ENCODE measurements around the gene C5. TPM values are rescaled to one million over a fixed set of nuclear protein-coding genes. Genes with fewer than 3 reads are reported as not detected.
"Not testable (repeated sequence)": the region's sequence is repeated elsewhere in the genome, so short reads cannot be mapped to it uniquely, and the experiment has no call there.

Gene C5
- total RNA-seq, 4 donors from 2014 or later: 3.2 to 13.2 (median 6.8) TPM

DNA sequence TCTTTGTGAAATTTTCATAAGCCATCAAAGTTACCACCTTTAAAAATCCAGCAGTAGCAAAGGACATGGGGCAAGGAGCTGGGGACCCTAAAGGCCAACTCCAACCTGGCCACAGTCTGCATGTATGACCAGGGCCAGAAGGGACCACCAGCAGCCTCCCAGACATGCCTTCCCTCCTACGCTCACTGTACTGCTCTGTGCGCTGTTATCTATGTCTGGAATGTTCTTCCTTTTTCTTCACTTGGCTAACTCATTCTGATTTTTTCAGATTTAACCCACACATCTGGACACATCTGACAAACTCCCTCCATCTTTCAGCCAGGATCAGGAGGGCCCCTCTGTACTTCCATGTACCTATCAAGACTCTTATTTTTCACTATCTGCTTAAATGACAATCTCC, 75.9 kb downstream of the C5 start:
- H3K4me3 ChIP-seq: no peak overlapping the region
- no peaks in the 10 kb centered on the region for H3K4me1 ChIP-seq
- no peaks in the 10 kb centered on the region for H3K9me3 ChIP-seq
- H3K36me3 ChIP-seq: no peaks in the 10 kb centered on the region
- TF ChIP-seq POLR2A (IDR thresholded peaks at IDR 0.05): no peak
- TF ChIP-seq CTCF (IDR thresholded peaks at IDR 0.05): no peak
- no peak for TF ChIP-seq EP300 (IDR thresholded peaks at IDR 0.05)
- no peak for TF ChIP-seq POLR2AphosphoS5 (IDR thresholded peaks at IDR 0.05)
- DNase-seq (ENCODE audit: low spot score in 2 of 2): no peak
- no peaks in the 10 kb centered on the region for H3K27me3 ChIP-seq
- 98% methylated on average over 2 of the region's 2 CpGs for WGBS
- no peak overlapping the region for H3K27ac ChIP-seq

DNA sequence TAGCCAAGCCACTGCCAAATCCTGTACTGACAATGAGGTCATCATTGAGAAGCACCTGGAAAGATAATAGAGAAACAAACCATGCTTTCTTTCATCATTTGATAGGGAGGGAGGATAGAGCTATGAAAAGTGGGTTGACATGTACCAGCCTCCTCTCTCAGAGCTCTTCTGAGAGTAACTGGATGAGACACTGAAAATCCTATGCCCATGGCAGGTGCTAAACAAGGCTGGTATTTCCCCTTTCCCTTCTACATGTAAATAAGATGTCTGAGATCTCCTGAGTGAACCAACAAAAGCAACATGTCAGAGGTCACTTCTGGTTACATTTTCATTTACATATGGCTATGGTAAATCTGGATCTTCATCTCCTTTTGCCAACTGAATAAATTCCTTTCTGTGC, 78.1 kb downstream of the C5 start:
- TF ChIP-seq POLR2A (IDR thresholded peaks at IDR 0.05): no peak
- no peak for TF ChIP-seq EP300 (IDR thresholded peaks at IDR 0.05)
- no peak for TF ChIP-seq CTCF (IDR thresholded peaks at IDR 0.05)
- TF ChIP-seq POLR2AphosphoS5 (IDR thresholded peaks at IDR 0.05): no peak
- no peaks in the 10 kb centered on the region for H3K36me3 ChIP-seq
- DNase-seq (ENCODE audit: low spot score in 2 of 2): no peak

GRCh38 chr9:120971471-120971870, 78.6 kb downstream of the C5 start:
- H3K27ac ChIP-seq; H3K27me3 ChIP-seq; DNase-seq (ENCODE audit: low spot score in 2 of 2); H3K9me3 ChIP-seq; H3K4me1 ChIP-seq; H3K4me3 ChIP-seq; H3K36me3 ChIP-seq: not testable (repeated sequence)
- 95% methylated on average over 9 of the region's 9 CpGs for WGBS

More for the DNA sequence above, 78.1 kb downstream of the C5 start:
- Histone ChIP-seq H3K9me3 (no peaks in the 10 kb centered on the region), H3K4me1 (no peaks in the 10 kb centered on the region), H3K27me3 (no peaks in the 10 kb centered on the region), H3K4me3 (no peak overlapping the region), H3K27ac (no peak overlapping the region)

DNA sequence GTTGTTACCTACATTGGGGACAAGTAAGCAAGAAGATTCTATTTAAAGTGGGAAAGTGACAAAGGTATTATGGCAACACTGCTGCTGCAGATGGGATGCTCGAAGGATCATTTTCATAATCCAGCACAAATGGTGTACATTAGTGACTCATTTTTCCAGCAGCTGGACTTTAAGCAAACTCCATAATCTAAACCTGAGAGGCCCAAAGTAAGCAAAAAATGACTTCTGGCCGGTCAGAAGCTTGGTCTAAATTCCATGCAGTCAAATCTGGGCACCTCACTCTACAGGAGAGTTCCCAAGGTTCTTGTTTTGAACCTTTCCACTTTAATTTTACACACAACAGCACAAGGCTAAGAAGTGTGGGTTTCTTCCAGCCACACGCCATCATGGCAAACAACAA, 79.8 kb downstream of the C5 start:
- Histone ChIP-seq H3K36me3 (no peaks in the 10 kb centered on the region), H3K9me3 (no peaks in the 10 kb centered on the region), H3K27ac (no peak overlapping the region), H3K27me3 (no peaks in the 10 kb centered on the region), H3K4me3 (no peak overlapping the region), H3K4me1 (peaks cover 8% of the 10 kb centered on the region)
- WGBS: 91% methylated on average over 3 of the region's 3 CpGs
- TF ChIP-seq EP300 (IDR thresholded peaks at IDR 0.05) (no peak), POLR2AphosphoS5 (IDR thresholded peaks at IDR 0.05) (no peak), POLR2A (IDR thresholded peaks at IDR 0.05) (no peak)
- DNase-seq (ENCODE audit: low spot score in 2 of 2): no peak

- no peaks in the 10 kb centered on the region for H3K9me3 ChIP-seq
- 69% methylated on average over 3 of the region's 3 CpGs for WGBS
- TF ChIP-seq CTCF (IDR thresholded peaks at IDR 0.05): no peak
- TF ChIP-seq POLR2AphosphoS5 (IDR thresholded peaks at IDR 0.05): no peak
- no peak for TF ChIP-seq EP300 (IDR thresholded peaks at IDR 0.05)
- no peak for TF ChIP-seq POLR2A (IDR thresholded peaks at IDR 0.05)
- H3K4me3 ChIP-seq: no peak overlapping the region
- H3K4me1 ChIP-seq: peaks cover 8% of the 10 kb centered on the region
- H3K27me3 ChIP-seq: no peaks in the 10 kb centered on the region
- peak overlapping the region; percentile 74 for H3K27ac ChIP-seq
- no peak for DNase-seq (ENCODE audit: low spot score in 2 of 2)
- peaks cover 9% of the 10 kb centered on the region for H3K36me3 ChIP-seq
Observed at GRCh38 chr9:120966013-120966369, 84.1 kb downstream of the C5 start.

DNA sequence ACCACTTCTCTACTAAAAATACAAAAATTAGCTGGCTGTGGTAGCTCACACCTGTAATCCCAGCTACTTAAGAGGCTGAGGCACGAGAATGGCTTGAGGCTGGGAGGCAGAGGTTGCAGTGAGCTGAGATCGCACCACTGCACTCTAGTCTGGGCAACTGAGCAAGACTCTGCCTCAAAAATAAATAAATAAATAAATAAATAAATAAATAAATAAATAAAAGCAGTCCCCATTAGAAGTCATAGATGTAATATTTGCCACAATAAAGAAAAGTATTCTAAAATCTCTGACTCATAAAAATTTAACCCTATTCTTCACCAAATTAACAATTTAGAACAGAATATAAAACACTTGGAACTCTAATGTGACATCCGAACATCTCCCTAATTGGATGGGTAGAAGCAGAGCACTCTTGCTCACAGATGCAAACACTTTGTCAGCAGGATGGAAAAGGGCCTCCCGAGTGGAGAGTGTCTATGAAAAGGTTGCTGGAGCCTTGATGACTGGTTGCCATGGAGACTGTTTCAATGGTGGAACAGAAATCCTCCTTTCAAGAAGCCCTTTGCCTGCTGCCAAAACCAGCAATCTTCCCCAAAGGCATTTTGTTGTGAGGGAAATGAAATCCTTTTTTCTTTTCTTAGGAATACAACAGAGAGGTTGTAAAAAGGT, 84.6 kb downstream of the C5 start:
- Histone ChIP-seq H3K36me3 (peaks cover 13% of the 10 kb centered on the region), H3K9me3 (no peaks in the 10 kb centered on the region), H3K27ac (peak overlapping the region; percentile 44), H3K27me3 (no peaks in the 10 kb centered on the region), H3K4me3 (no peak overlapping the region), H3K4me1 (peaks cover 8% of the 10 kb centered on the region)
- TF ChIP-seq CTCF (IDR thresholded peaks at IDR 0.05) (no peak), POLR2AphosphoS5 (IDR thresholded peaks at IDR 0.05) (no peak), EP300 (IDR thresholded peaks at IDR 0.05) (no peak), POLR2A (IDR thresholded peaks at IDR 0.05) (no peak)
- WGBS: 82% methylated on average over 4 of the region's 4 CpGs
- no peak for DNase-seq (ENCODE audit: low spot score in 2 of 2)
